ENCODE measurements around the gene TNS3.

GRCh38 chr7:47581804-47582763, at the start of gene TNS3:
- TF ChIP-seq, protein P1, sequence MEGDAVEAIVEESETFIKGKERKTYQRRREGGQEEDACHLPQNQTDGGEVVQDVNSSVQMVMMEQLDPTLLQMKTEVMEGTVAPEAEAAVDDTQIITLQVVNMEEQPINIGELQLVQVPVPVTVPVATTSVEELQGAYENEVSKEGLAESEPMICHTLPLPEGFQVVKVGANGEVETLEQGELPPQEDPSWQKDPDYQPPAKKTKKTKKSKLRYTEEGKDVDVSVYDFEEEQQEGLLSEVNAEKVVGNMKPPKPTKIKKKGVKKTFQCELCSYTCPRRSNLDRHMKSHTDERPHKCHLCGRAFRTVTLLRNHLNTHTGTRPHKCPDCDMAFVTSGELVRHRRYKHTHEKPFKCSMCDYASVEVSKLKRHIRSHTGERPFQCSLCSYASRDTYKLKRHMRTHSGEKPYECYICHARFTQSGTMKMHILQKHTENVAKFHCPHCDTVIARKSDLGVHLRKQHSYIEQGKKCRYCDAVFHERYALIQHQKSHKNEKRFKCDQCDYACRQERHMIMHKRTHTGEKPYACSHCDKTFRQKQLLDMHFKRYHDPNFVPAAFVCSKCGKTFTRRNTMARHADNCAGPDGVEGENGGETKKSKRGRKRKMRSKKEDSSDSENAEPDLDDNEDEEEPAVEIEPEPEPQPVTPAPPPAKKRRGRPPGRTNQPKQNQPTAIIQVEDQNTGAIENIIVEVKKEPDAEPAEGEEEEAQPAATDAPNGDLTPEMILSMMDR (IDR thresholded peaks at IDR 0.05), result peak; percentile 38
- TF ChIP-seq, protein P2, sequence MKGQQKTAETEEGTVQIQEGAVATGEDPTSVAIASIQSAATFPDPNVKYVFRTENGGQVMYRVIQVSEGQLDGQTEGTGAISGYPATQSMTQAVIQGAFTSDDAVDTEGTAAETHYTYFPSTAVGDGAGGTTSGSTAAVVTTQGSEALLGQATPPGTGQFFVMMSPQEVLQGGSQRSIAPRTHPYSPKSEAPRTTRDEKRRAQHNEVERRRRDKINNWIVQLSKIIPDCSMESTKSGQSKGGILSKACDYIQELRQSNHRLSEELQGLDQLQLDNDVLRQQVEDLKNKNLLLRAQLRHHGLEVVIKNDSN (IDR thresholded peaks at IDR 0.05; ENCODE audit: borderline replicate concordance, low read depth), result 0 out of 2 replicates have a peak, but pooled peaks have one; percentile 4

Measured in SK-N-SH (cell line).